Natural killer cell (primary cell): ENCODE measurements around the gene CIB2. TPM values are rescaled to one million over a fixed set of nuclear protein-coding genes. Genes with fewer than 3 reads are reported as not detected.

ENCODE experiments used
- ATAC-seq, 3 donors: fragments of 150-1000 bp in 2 of 3; fragments of 200-7000 bp in 1 of 3; cut with Tn5 transposase; 1 replicate in 1 of 3; 2 replicates in 2 of 3; pipeline ENCODE4 v1.10.0; 2021; ENCODE audit warnings: mild to moderate bottlenecking in 2 of 3, moderate library complexity in 2 of 3
- DNase-seq, 2 donors: peaks; one replicate each; pipeline versions ENCODE4 v3.0.0 to v3.0.0-alpha.2; 2013 to 2021; ENCODE audit warnings: mixed read lengths in 1 of 2
- H3K27ac ChIP-seq: one replicate; pipeline ENCODE4 v1.5.1; 2013; ENCODE audit warnings: mild to moderate bottlenecking, low read length
- H3K27me3 ChIP-seq: one replicate; pipeline ENCODE4 v1.6.1; 2013; ENCODE audit warnings: low read length; ENCODE audit not compliant: control insufficient read depth, insufficient read depth
- H3K36me3 ChIP-seq: one replicate; pipeline ENCODE4 v1.6.1; 2013; ENCODE audit warnings: low read length; ENCODE audit not compliant: control insufficient read depth, insufficient read depth
- H3K4me1 ChIP-seq: one replicate; pipeline ENCODE4 v1.6.1; 2013; ENCODE audit warnings: low read length; ENCODE audit not compliant: control insufficient read depth, insufficient read depth
- H3K4me3 ChIP-seq: one replicate; pipeline ENCODE4 v1.5.1; 2013; ENCODE audit warnings: low read length
- H3K9me3 ChIP-seq: one replicate; pipeline ENCODE4 v1.6.1; 2013; ENCODE audit warnings: low read length; ENCODE audit not compliant: control insufficient read depth, insufficient read depth
- H3K27ac Mint-ChIP-seq, 2 donors: one replicate each; pipeline ENCODE4 v1.8.0; 2022; ENCODE audit warnings: mild to moderate bottlenecking in 2 of 2, mixed read lengths in 2 of 2, moderate library complexity in 1 of 2
- H3K27me3 Mint-ChIP-seq, 2 donors: one replicate each; pipeline ENCODE4 v1.8.0; 2022; ENCODE audit warnings: low read depth in 2 of 2, mixed read lengths in 2 of 2
- H3K36me3 Mint-ChIP-seq: one replicate; pipeline ENCODE4 v1.8.0; 2022; ENCODE audit warnings: mixed read lengths
- H3K4me1 Mint-ChIP-seq, 2 donors: one replicate each; pipeline ENCODE4 v1.8.0; 2022; ENCODE audit warnings: mixed read lengths in 2 of 2
- H3K4me3 Mint-ChIP-seq: one replicate; pipeline ENCODE4 v1.8.0; 2022; ENCODE audit warnings: mild to moderate bottlenecking, moderate library complexity, mixed read lengths
- H3K9me3 Mint-ChIP-seq, 2 donors: one replicate each; pipeline ENCODE4 v1.8.0; 2022; ENCODE audit warnings: mixed read lengths in 2 of 2
- WGBS: methylation state at CpG from one replicate; pipeline ENCODE4 v1.1.7; 2013; ENCODE audit warnings: missing lambda C conversion rate; ENCODE audit not compliant: insufficient coverage; 5-methylcytosine and 5-hydroxymethylcytosine counted together
- intact Hi-C: fragments of 100-400 bp; cut with micrococcal nuclease; formaldehyde crosslinking; loops from one replicate; pipeline ENCODE4 v1.14.2; 2022
- total RNA-seq, 4 donors: library from RNA; stranded (reverse); fragments of 120-200 nt in 1 of 4; gene quantifications; one replicate each; pipeline versions ENCODE4 v1.2.3 to v1.2.4, GENCODE V29; 2013 to 2022
- TF ChIP-seq, protein P1 (sequence below): fragments of 200-600 bp; IDR thresholded peaks from one replicate; pipeline ENCODE4 v1.8.0; 2022; ENCODE audit warnings: antibody characterized with exemption

CIB2 gene
- total RNA-seq, 3 donors from 2014 or later (not counting 1 experiment from before 2014, with no cell fraction given): 0.25 to 1.5 (median 0.99) TPM

DNA sequence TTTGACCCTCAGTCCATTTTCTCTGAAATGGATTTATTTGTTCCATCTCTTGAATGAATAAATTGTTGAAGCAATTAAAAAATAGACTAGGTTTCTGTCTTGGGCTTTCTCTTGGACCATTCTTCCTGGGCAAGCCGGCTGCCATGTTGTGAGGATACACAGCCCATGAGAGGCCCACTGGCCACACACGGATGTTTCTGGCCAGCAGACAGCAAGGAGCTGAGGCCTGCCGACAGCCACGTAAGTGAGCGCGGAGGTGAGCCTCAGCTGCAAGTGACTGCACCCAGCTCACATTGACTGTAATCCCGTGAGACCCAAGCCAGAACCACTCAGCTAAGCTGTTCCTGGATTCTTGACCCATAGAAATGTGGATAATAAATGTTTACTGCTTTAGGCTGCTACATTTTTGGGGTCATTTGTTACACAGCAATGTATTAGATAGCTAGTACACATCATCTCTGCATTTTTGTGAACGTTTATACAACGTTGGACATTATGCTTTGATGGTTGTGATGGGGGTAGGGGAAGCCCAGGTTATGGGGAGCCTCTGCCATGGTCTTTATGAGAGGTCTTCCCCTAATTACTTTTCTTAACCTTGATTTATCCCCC lies 40.7 kb upstream of the CIB2 start:
- Mint-ChIP-seq H3K27me3 (peaks cover 0 to 2% of the 10 kb centered on the region in 2 donors), H3K9me3 (no peaks in the 10 kb centered on the region), H3K4me1 (peaks cover 16 to 21% of the 10 kb centered on the region in 2 donors), H3K36me3 (peaks cover 18% of the 10 kb centered on the region), H3K4me3 (no peak overlapping the region), H3K27ac (no peak overlapping the region)
- Histone ChIP-seq H3K9me3 (no peaks in the 10 kb centered on the region), H3K27me3 (no peaks in the 10 kb centered on the region), H3K27ac (peak overlapping the region; percentile 9), H3K4me3 (no peak overlapping the region), H3K36me3 (peaks cover 20% of the 10 kb centered on the region), H3K4me1 (peaks cover 34% of the 10 kb centered on the region)
- 94% methylated on average over 9 of the region's 9 CpGs for WGBS
- DNase-seq: no peak
- ATAC-seq: no peak
- TF ChIP-seq, protein P1, sequence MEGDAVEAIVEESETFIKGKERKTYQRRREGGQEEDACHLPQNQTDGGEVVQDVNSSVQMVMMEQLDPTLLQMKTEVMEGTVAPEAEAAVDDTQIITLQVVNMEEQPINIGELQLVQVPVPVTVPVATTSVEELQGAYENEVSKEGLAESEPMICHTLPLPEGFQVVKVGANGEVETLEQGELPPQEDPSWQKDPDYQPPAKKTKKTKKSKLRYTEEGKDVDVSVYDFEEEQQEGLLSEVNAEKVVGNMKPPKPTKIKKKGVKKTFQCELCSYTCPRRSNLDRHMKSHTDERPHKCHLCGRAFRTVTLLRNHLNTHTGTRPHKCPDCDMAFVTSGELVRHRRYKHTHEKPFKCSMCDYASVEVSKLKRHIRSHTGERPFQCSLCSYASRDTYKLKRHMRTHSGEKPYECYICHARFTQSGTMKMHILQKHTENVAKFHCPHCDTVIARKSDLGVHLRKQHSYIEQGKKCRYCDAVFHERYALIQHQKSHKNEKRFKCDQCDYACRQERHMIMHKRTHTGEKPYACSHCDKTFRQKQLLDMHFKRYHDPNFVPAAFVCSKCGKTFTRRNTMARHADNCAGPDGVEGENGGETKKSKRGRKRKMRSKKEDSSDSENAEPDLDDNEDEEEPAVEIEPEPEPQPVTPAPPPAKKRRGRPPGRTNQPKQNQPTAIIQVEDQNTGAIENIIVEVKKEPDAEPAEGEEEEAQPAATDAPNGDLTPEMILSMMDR: no peak
- intact Hi-C loops: no loop called here

DNA sequence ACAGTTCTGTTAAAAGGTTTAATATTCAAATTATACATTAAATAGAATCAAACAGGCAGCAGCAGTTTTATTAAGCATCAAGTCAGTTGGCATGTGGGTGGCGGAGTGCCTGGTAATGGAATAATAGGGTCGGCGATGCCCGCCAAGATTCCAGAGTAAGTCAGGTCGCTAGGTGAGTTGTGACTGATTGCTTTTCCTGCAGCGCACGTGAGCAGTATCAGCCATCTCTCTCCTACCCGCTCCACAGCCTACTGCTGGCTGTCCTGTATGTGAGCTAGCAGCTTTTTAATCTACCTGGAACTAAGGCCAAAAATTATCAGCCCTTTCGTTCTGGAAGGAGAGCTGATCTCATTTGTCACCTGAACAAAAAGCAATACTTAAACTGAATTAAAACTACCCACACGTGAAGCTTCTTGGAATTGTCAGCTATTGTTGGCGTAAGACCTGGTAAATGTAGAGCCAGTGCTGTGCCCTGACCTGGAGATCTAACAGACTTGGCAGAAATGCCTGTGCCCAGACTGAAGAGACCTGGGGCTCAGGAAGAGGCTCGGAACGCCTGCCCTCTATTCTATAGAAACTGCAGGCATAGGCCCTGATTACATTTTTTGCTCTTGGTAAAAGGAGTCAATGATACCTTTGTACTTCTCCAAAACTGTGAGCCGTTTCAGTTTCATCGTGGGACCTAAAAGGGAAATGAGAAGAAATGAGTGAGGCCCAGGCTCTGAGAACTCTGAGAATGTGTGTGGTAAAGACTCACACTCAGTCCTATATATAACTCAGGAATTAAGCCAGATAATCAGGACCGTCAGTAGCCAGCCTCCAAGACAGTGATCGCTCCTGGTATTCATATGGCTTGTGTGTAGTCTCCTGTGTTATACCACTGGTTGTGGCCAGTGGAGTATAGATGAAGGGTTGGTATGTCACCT lies 39.9 kb upstream of the CIB2 start:
- peaks cover 34% of the 10 kb centered on the region for H3K4me1 ChIP-seq
- H3K27ac ChIP-seq: peak overlapping the region; percentile 32
- H3K36me3 ChIP-seq: peaks cover 25% of the 10 kb centered on the region
- no peaks in the 10 kb centered on the region for H3K27me3 ChIP-seq
- H3K36me3 Mint-ChIP-seq: peaks cover 22% of the 10 kb centered on the region
- whole genome bisulfite sequencing: 82% methylated on average over 17 of the region's 17 CpGs
- H3K27me3 Mint-ChIP-seq: peaks cover 0 to 2% of the 10 kb centered on the region in 2 donors
- intact Hi-C loops: no loop called here
- no peaks in the 10 kb centered on the region for H3K9me3 ChIP-seq
- DNase-seq (no peak), ATAC-seq (peak in 1 of 3 donors; percentile 12)
- no peaks in the 10 kb centered on the region for H3K9me3 Mint-ChIP-seq
- peaks cover 16 to 21% of the 10 kb centered on the region in 2 donors for H3K4me1 Mint-ChIP-seq
- no peak overlapping the region for H3K4me3 Mint-ChIP-seq
- TF ChIP-seq, protein P1: no peak
- H3K27ac Mint-ChIP-seq: no peak overlapping the region
- no peak overlapping the region for H3K4me3 ChIP-seq

DNA sequence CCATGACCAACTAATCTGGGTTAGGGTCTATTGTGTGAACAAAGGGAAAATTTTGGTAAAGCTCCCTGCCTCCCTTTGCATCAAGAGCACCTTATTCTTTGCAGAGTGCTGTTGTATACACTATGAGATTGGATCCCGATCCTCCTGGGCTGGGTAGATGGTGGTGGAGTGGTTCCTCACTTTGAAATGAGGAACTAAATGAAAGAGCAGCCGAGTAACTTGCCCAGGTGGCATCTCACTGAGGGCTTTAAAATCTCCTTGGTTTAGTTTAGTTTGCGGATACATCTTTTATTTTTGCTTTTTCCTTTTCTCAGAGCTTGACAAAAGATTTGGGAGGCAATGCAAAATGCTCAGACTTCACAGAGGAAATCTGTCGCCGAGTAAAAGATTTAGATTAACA lies 37.4 kb upstream of the CIB2 start:
- H3K4me3 ChIP-seq: no peak overlapping the region
- no peak for DNase-seq
- Mint-ChIP-seq H3K9me3 (no peaks in the 10 kb centered on the region), H3K36me3 (peaks cover 25% of the 10 kb centered on the region), H3K27ac (no peak overlapping the region), H3K4me3 (no peak overlapping the region), H3K4me1 (peaks cover 2 to 3% of the 10 kb centered on the region in 2 donors), H3K27me3 (no peaks in the 10 kb centered on the region)
- no peaks in the 10 kb centered on the region for H3K27me3 ChIP-seq
- no peak for ATAC-seq
- H3K36me3 ChIP-seq: peaks cover 39% of the 10 kb centered on the region
- peaks cover 22% of the 10 kb centered on the region for H3K4me1 ChIP-seq
- intact Hi-C loops: no loop called here
- TF ChIP-seq, protein P1: no peak
- H3K27ac ChIP-seq: no peak overlapping the region
- H3K9me3 ChIP-seq: no peaks in the 10 kb centered on the region
- 44% methylated on average over 5 of the region's 5 CpGs for WGBS
